ENCODE data around the gene PITPNC1. TPM values are rescaled to one million over a fixed set of nuclear protein-coding genes. Genes with fewer than 3 reads are reported as not detected.

Gene PITPNC1
- total and polyA plus RNA-seq, 2 donors (not counting 3 experiments of a cell fraction or from before 2014, with no cell fraction given): 2.4 to 9.6 TPM

- H3K36me3 ChIP-seq (ENCODE audit: control insufficient read depth in 2 of 2, extremely low read depth in 1 of 2, insufficient read depth in 2 of 2, low read length in 2 of 2): no peaks in the 10 kb centered on the region
- H3K27me3 ChIP-seq (ENCODE audit: control insufficient read depth in 2 of 2, insufficient read depth in 2 of 2, low read length in 2 of 2): no peaks in the 10 kb centered on the region
- no peaks in the 10 kb centered on the region for H3K9me3 ChIP-seq (replicated peaks; ENCODE audit: control insufficient read depth, insufficient read depth, low read length)
- no peak for TF ChIP-seq FOS (IDR thresholded peaks at IDR 0.05; ENCODE audit: borderline replicate concordance, insufficient read depth, low read length)
- TF ChIP-seq, protein P1, sequence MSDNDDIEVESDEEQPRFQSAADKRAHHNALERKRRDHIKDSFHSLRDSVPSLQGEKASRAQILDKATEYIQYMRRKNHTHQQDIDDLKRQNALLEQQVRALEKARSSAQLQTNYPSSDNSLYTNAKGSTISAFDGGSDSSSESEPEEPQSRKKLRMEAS (IDR thresholded peaks at IDR 0.05; ENCODE audit: insufficient read depth, insufficient read length): no peak
- no peak for TF ChIP-seq POLR2A (IDR thresholded peaks at IDR 0.05; ENCODE audit: low read depth, low read length)
- TF ChIP-seq MYC (IDR thresholded peaks at IDR 0.05; ENCODE audit: low read depth, low read length): no peak
- TF ChIP-seq JUN (IDR thresholded peaks at IDR 0.05; ENCODE audit: borderline replicate concordance, insufficient read depth, insufficient read length, low read depth): no peak
- TF ChIP-seq GATA2 (IDR thresholded peaks at IDR 0.05; ENCODE audit: insufficient read depth, insufficient read length, low read depth, low read length): no peak
- TF ChIP-seq POLR2AphosphoS5 (IDR thresholded peaks at IDR 0.05; ENCODE audit: insufficient read depth, low read depth, low read length): no peak
- TF ChIP-seq EZH2 (IDR thresholded peaks at IDR 0.05; ENCODE audit: borderline replicate concordance, low read depth, low read length, severe bottlenecking): no peak
- no peak for TF ChIP-seq CTCF (IDR thresholded peaks at IDR 0.05; ENCODE audit: extremely low read depth in 1 of 2, insufficient read depth in 1 of 2, low read depth in 1 of 2, low read length in 2 of 2)
- DNase-seq (ENCODE audit: low read depth, low spot score): peak; percentile 26
- no peak overlapping the region for H3K9ac ChIP-seq (replicated peaks; ENCODE audit: extremely low read depth, insufficient read depth, low read length)
- POLR2A ChIA-PET: no interaction called here
- dilution Hi-C loops (cut with MboI; ENCODE audit: extremely low pct_ligation_motif_present, low sequenced_read_pairs): no loop called here
- H3K9me1 ChIP-seq (replicated peaks; ENCODE audit: control insufficient read depth, extremely low read depth, insufficient read depth, low read length): no peaks in the 10 kb centered on the region
- no peaks in the 10 kb centered on the region for H3K79me2 ChIP-seq (ENCODE audit: control insufficient read depth, insufficient read depth, low read length)
- intact Hi-C loops (cut with micrococcal nuclease): no loop called here
- H3K4me3 ChIP-seq (replicated peaks in 1 of 3; ENCODE audit: insufficient read depth in 1 of 3, low read depth in 1 of 3, low read length in 3 of 3): no peak overlapping the region
- no peak overlapping the region for H2AFZ ChIP-seq (ENCODE audit: low read depth, low read length)
- no peaks in the 10 kb centered on the region for H4K20me1 ChIP-seq (replicated peaks; ENCODE audit: control insufficient read depth, extremely low read depth, insufficient read depth, low read length)
- no peak for FAIRE-seq
- no peaks in the 10 kb centered on the region for H3K4me1 ChIP-seq (ENCODE audit: control insufficient read depth, extremely low read depth, insufficient read depth, low read length)
- no TSS peak for BruUV-seq (replicated peaks)
- CTCF ChIA-PET: interaction anchor here (0.6 to 1.3 kb wide), 7 partner anchors 10 to 76 kb away, joined by 3 to 5 read pairs (median 3); no protein-coding TSS in a partner anchor
- H3K27ac ChIP-seq (ENCODE audit: insufficient read depth, low read depth, low read length): no peak overlapping the region
- no peak overlapping the region for H3K4me2 ChIP-seq (ENCODE audit: insufficient read depth, low read length)
Observed at GRCh38 chr17:67671493-67671892, 294.4 kb downstream of the PITPNC1 start.

All from endothelial cell of umbilical vein (primary cell).